T47D (cell line): Measurements from ENCODE around the gene RNF39.
"Not testable (repeated sequence)": the region's sequence is repeated elsewhere in the genome, so short reads cannot be mapped to it uniquely, and the experiment has no call there.

Experiments
- DNase-seq, 2 experiments: peaks; one replicate each; pipeline versions ENCODE4 v3.0.0 to v3.0.0-alpha.2; 2011 to 2012; ENCODE audit warnings: low read depth in 1 of 2, low spot score in 1 of 2
- JUND ChIP-seq: IDR thresholded peaks from 2 replicates; pipeline ENCODE4 v1.6.1; 2012; ENCODE audit warnings: low read depth
- in situ Hi-C: cut with HindIII; loops from 2 replicates; pipeline ENCODE4 v1.10.0; 2016; ENCODE audit warnings: low sequenced_read_pairs, low pct_unique_long_range_greater_than_20kb

Gene RNF39

GRCh38 chr6:30041821-30042220 is 33.7 kb downstream of the RNF39 start:
- DNase-seq, result no peak
- in situ Hi-C loops, result no loop called here
- no peak for TF ChIP-seq JUND

GRCh38 chr6:30041221-30041620 is 34.3 kb downstream of the RNF39 start:
- DNase-seq, result no peak
- in situ Hi-C loops, result no loop called here
- TF ChIP-seq JUND, result no peak

GRCh38 chr6:30037182-30037788 is 38.3 kb downstream of the RNF39 start:
- DNase-seq, result peak; percentile 35 to 42
- in situ Hi-C loops, result no loop called here
- no peak for TF ChIP-seq JUND

- no peak for TF ChIP-seq JUND
- DNase-seq, result no peak
- in situ Hi-C loops, result no loop called here
Observed at GRCh38 chr6:30035784-30036183, 39.8 kb downstream of the RNF39 start.

- DNase-seq, in situ Hi-C loops: not testable (repeated sequence)
Observed at GRCh38 chr6:30033440-30033839, 42.1 kb downstream of the RNF39 start.

- no peak for DNase-seq
- in situ Hi-C loops, result no loop called here
- no peak for TF ChIP-seq JUND
Observed at GRCh38 chr6:30031381-30031780, 44.2 kb downstream of the RNF39 start.

- DNase-seq, result no peak
- TF ChIP-seq JUND, result no peak
- in situ Hi-C loops, result no loop called here
Observed at GRCh38 chr6:30029588-30029987, 46.0 kb downstream of the RNF39 start.

DNA sequence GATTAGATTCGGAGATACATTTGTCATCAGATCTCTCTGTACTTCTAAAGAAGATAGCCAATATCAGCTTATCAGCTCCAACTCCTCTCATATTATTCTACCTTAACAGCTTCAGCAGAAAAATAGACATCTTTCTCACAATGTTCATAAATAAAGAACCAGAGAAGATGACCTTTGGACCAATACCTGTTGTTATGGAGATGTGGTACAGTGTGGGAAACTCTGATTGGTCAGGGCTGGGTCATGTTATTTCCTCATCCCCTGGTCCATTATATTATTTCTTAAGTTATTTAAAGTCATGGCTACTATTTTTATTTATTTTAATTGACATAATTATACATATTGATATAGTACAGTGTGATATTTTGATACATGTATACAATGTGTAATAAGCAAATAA is 50.4 kb downstream of the RNF39 start:
- DNase-seq, result no peak
- no peak for TF ChIP-seq JUND
- in situ Hi-C loops, result no loop called here

DNA sequence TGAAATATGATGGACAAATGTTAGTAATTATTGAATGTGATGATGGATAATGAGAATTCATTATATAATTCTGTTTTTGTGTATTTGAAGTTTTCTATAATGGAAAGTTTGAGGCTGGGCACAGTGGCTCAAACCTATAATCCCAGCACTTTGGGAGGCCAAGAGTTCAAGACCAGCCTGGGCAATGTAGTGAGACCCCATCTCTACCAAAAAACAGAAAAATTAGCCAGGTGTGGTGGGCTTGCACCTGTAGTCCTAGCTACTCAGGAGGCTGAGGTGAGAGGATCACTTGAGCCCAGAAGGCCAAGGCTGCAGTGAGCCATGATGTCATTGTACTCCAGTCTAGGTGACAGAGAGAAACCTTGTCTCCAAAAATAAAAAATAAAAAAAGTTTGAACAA is 52.9 kb downstream of the RNF39 start:
- DNase-seq, in situ Hi-C loops: not testable (repeated sequence)

GRCh38 chr6:30022189-30022588 is 53.4 kb downstream of the RNF39 start:
- in situ Hi-C loops, result no loop called here
- TF ChIP-seq JUND, result no peak

GRCh38 chr6:30020626-30021025 is 54.9 kb downstream of the RNF39 start:
- in situ Hi-C loops, result no loop called here
- no peak for DNase-seq
- no peak for TF ChIP-seq JUND

More at GRCh38 chr6:30022189-30022588, 53.4 kb downstream of the RNF39 start:
- DNase-seq, result no peak
